ENCODE results near the gene HMGA1.

Gene HMGA1

GRCh38 chr6:34223956-34224940 lies 12.4 kb upstream of the HMGA1 start:
- peak; percentile 93 for DNase-seq (ENCODE audit: low read depth)

GRCh38 chr6:34225551-34225950 lies 11.1 kb upstream of the HMGA1 start:
- DNase-seq (ENCODE audit: low read depth) = no peak

GRCh38 chr6:34226066-34226465 lies 10.6 kb upstream of the HMGA1 start:
- DNase-seq (ENCODE audit: low read depth) = no peak

GRCh38 chr6:34226731-34227586 lies 9.7 kb upstream of the HMGA1 start:
- no peak for DNase-seq (ENCODE audit: low read depth)

- no peak for DNase-seq (ENCODE audit: low read depth)
Measured at GRCh38 chr6:34227761-34228421, 8.8 kb upstream of the HMGA1 start.

GRCh38 chr6:34229877-34230276 lies 6.8 kb upstream of the HMGA1 start:
- no peak for DNase-seq (ENCODE audit: low read depth)

GRCh38 chr6:34230653-34231371 lies 5.9 kb upstream of the HMGA1 start:
- DNase-seq (ENCODE audit: low read depth) = no peak

- DNase-seq (ENCODE audit: low read depth) = no peak
Measured at GRCh38 chr6:34231566-34232336, 4.9 kb upstream of the HMGA1 start.

GRCh38 chr6:34232901-34233300 lies 3.8 kb upstream of the HMGA1 start:
- DNase-seq (ENCODE audit: low read depth) = no peak

GRCh38 chr6:34233867-34234266 lies 2.8 kb upstream of the HMGA1 start:
- DNase-seq (ENCODE audit: low read depth) = no peak

- DNase-seq (ENCODE audit: low read depth) = no peak
Measured at GRCh38 chr6:34234667-34235306, 1.9 kb upstream of the HMGA1 start.

- peak; percentile 59 for DNase-seq (ENCODE audit: low read depth)
Measured at GRCh38 chr6:34235307-34236130, 1.2 kb upstream of the HMGA1 start.

- DNase-seq (ENCODE audit: low read depth) = peak; percentile 42
Measured at GRCh38 chr6:34236131-34236442, 586 bp upstream of the HMGA1 start.

GRCh38 chr6:34237316-34237721 lies 646 bp downstream of the HMGA1 start:
- DNase-seq (ENCODE audit: low read depth) = no peak

- peak; percentile 72 for DNase-seq (ENCODE audit: low read depth)
Measured at GRCh38 chr6:34237722-34238584, 1.3 kb downstream of the HMGA1 start.

- no peak for DNase-seq (ENCODE audit: low read depth)
Measured at GRCh38 chr6:34238585-34239499, 2.2 kb downstream of the HMGA1 start.

- no peak for DNase-seq (ENCODE audit: low read depth)
Measured at GRCh38 chr6:34239500-34239825, 2.8 kb downstream of the HMGA1 start.

- no peak for DNase-seq (ENCODE audit: low read depth)
Measured at GRCh38 chr6:34239893-34240292, 3.2 kb downstream of the HMGA1 start.

All from activated T-cell treated with anti-CD3 and anti-CD28 coated beads for 24 hours (primary cell).